ENCODE measurements around the gene CX3CR1. TPM values are rescaled to one million over a fixed set of nuclear protein-coding genes. Genes with fewer than 3 reads are reported as not detected.

Gene CX3CR1
- total RNA-seq, 2 experiments from 2014 or later, result 0.14 to 0.27 TPM

DNA sequence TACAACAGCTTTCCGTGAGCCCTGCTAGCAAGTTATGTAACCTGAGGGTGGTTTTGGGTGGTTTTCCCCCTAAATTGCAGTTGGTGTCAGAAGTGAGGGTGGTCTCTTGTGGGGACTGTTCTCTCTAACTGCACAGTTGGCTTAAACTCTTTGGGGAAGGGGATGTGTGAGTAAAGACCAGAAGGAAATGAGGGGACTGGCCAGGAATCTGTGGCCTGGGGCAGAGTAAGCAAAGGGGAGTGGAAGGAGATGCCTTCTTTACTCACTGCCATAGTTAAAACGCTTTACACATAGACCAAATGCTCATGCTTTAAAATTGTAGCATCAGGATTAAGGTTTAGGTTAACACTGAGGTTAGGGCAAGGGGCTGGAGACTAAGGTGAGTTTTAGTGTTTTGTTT lies 66.2 kb downstream of the CX3CR1 start:
- peaks cover 2% of the 10 kb centered on the region for H3K4me1 Mint-ChIP-seq (ENCODE audit: low read depth)
- H3K27me3 ChIP-seq (ENCODE audit: control insufficient read depth in 1 of 2, insufficient read depth in 2 of 2, low read length in 2 of 2), result no peaks in the 10 kb centered on the region
- DNase-seq (no peak), ATAC-seq (ENCODE audit: poor library complexity) (no peak)
- H3K36me3 Mint-ChIP-seq (ENCODE audit: low read depth), result no peaks in the 10 kb centered on the region
- intact Hi-C loops (cut with DNase I, micrococcal nuclease), result no loop called here
- H3K4me1 ChIP-seq (ENCODE audit: insufficient read depth, low read length), result no peaks in the 10 kb centered on the region
- no peak overlapping the region for H3K27ac Mint-ChIP-seq
- no peak overlapping the region for H3K27ac ChIP-seq (ENCODE audit: low read depth in 1 of 2, low read length in 2 of 2)
- no peaks in the 10 kb centered on the region for H3K9me3 Mint-ChIP-seq
- H3K27me3 Mint-ChIP-seq, result no peaks in the 10 kb centered on the region
- TF ChIP-seq, protein P1, sequence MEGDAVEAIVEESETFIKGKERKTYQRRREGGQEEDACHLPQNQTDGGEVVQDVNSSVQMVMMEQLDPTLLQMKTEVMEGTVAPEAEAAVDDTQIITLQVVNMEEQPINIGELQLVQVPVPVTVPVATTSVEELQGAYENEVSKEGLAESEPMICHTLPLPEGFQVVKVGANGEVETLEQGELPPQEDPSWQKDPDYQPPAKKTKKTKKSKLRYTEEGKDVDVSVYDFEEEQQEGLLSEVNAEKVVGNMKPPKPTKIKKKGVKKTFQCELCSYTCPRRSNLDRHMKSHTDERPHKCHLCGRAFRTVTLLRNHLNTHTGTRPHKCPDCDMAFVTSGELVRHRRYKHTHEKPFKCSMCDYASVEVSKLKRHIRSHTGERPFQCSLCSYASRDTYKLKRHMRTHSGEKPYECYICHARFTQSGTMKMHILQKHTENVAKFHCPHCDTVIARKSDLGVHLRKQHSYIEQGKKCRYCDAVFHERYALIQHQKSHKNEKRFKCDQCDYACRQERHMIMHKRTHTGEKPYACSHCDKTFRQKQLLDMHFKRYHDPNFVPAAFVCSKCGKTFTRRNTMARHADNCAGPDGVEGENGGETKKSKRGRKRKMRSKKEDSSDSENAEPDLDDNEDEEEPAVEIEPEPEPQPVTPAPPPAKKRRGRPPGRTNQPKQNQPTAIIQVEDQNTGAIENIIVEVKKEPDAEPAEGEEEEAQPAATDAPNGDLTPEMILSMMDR (IDR thresholded peaks at IDR 0.05), result no peak
- ChIA-PET CTCF (interaction anchor here (0.9 to 1.5 kb wide), 2 partner anchors 74 to 1937 kb away, joined by 3 to 4 read pairs; no protein-coding TSS in a partner anchor), POLR2A (no interaction called here)
- no peaks in the 10 kb centered on the region for H3K36me3 ChIP-seq (ENCODE audit: insufficient read depth, low read length)
- no peak overlapping the region for H3K4me3 ChIP-seq (ENCODE audit: low read length)
- no peaks in the 10 kb centered on the region for H3K9me3 ChIP-seq (ENCODE audit: control insufficient read depth in 1 of 2, insufficient read depth in 1 of 2, low read length in 2 of 2)
- no peak overlapping the region for H3K4me3 Mint-ChIP-seq

Other genes starting within 250 kb of the CX3CR1 start
- gene SCN11A, start 228.1 kb downstream of the CX3CR1 start, total RNA-seq, result under 1 TPM in 1 of 2 experiments, not detected in 1; 0.08 TPM
- 10 to 100 TPM; 81.2 to 88.6 TPM for gene WDR48, start 228.0 kb downstream of the CX3CR1 start, total RNA-seq
- 10 to 100 TPM; 29.1 to 31.5 TPM for gene GORASP1, start 172.4 kb downstream of the CX3CR1 start, total RNA-seq
- gene TTC21A, start 172.4 kb downstream of the CX3CR1 start, total RNA-seq, result 1 to 10 TPM; 4.1 to 5.2 TPM
- 100 to 1,000 TPM; 357 to 368 TPM for gene CSRNP1, start 126.4 kb downstream of the CX3CR1 start, total RNA-seq
- gene XIRP1, start 87.4 kb downstream of the CX3CR1 start, total RNA-seq, result not detected
- 1 to 10 TPM; 1.3 to 2.1 TPM for gene CCR8, start 49.7 kb upstream of the CX3CR1 start, total RNA-seq
- gene SLC25A38, start 103.3 kb upstream of the CX3CR1 start, total RNA-seq, result 10 to 100 TPM; 43.2 to 44.7 TPM
- gene RPSA, start 126.7 kb upstream of the CX3CR1 start, total RNA-seq, result 1,000 to 10,000 TPM; 1,930 to 1,974 TPM
- gene MOBP, start 187.6 kb upstream of the CX3CR1 start, total RNA-seq, result not detected

Measured in CD4-positive, alpha-beta T cell (primary cell).